Measurements from ENCODE around the gene BTBD10. TPM values are rescaled to one million over a fixed set of nuclear protein-coding genes. Genes with fewer than 3 reads are reported as not detected.

BTBD10 gene
- total RNA-seq, 2 experiments from 2014 or later: 17.5 to 20.5 TPM

DNA sequence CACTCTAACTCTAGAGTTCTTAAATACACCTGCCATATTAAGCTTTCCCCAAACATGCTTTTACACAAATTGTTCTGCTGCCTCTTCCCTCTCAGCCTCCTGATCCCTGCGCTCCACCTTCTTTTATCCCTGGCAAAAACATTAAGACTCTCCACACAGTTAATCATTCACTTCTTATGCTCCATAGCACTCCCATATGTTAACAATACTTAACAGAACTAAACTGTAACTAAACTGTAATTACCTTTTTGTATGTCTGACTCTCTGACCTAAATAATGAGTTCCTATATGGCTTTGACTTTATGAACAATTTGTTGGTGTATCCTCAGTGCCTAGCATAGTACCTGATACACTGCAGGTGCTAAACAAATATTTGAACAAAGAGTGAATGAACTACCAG, 71.8 kb downstream of the BTBD10 start:
- Mint-ChIP-seq H3K4me3 (no peak overlapping the region), H3K4me1 (ENCODE audit: low read depth) (peaks cover 5% of the 10 kb centered on the region), H3K27ac (peak overlapping the region; percentile 0), H3K9me3 (no peaks in the 10 kb centered on the region), H3K27me3 (no peaks in the 10 kb centered on the region), H3K36me3 (ENCODE audit: low read depth) (peaks cover 17% of the 10 kb centered on the region)
- ATAC-seq (no peak), DNase-seq (no peak)
- intact Hi-C loops (cut with micrococcal nuclease): no loop called here
- ChIA-PET CTCF (no interaction called here), POLR2A (no interaction called here)
- TF ChIP-seq, protein P1, sequence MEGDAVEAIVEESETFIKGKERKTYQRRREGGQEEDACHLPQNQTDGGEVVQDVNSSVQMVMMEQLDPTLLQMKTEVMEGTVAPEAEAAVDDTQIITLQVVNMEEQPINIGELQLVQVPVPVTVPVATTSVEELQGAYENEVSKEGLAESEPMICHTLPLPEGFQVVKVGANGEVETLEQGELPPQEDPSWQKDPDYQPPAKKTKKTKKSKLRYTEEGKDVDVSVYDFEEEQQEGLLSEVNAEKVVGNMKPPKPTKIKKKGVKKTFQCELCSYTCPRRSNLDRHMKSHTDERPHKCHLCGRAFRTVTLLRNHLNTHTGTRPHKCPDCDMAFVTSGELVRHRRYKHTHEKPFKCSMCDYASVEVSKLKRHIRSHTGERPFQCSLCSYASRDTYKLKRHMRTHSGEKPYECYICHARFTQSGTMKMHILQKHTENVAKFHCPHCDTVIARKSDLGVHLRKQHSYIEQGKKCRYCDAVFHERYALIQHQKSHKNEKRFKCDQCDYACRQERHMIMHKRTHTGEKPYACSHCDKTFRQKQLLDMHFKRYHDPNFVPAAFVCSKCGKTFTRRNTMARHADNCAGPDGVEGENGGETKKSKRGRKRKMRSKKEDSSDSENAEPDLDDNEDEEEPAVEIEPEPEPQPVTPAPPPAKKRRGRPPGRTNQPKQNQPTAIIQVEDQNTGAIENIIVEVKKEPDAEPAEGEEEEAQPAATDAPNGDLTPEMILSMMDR (IDR thresholded peaks at IDR 0.05): no peak

DNA sequence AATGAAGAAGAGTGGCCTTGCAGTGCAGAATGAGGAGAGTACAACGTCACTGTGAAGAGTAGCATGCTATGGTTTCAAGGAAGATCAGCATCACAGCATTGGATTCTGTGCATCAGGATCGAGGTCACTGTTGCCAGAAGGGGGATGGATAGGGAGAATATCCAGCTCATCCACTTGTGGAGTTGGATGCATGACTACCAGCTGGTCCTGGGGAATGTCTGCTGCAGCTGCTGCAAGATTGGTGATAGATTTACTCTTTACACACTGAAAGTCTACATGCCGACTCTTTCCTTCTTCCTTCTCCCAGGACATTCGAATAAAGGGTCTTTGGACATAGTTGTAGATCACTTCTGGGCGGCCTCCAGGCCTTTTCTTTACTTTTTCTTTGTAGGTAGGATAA, 74.3 kb downstream of the BTBD10 start:
- Mint-ChIP-seq H3K4me1 (ENCODE audit: low read depth) (peaks cover 5% of the 10 kb centered on the region), H3K27ac (peak overlapping the region; percentile 50), H3K4me3 (no peak overlapping the region), H3K27me3 (no peaks in the 10 kb centered on the region), H3K9me3 (no peaks in the 10 kb centered on the region), H3K36me3 (ENCODE audit: low read depth) (peaks cover 14% of the 10 kb centered on the region)
- no peak for ATAC-seq
- TF ChIP-seq, protein P1 (IDR thresholded peaks at IDR 0.05): no peak
- intact Hi-C loops (cut with micrococcal nuclease): no loop called here
- no peak for DNase-seq
- ChIA-PET POLR2A (interaction anchor here (1.7 kb wide), 1 partner anchor 74 kb away, joined by 5 read pairs; the partner anchor contains the start of gene BTBD10), CTCF (no interaction called here)

DNA sequence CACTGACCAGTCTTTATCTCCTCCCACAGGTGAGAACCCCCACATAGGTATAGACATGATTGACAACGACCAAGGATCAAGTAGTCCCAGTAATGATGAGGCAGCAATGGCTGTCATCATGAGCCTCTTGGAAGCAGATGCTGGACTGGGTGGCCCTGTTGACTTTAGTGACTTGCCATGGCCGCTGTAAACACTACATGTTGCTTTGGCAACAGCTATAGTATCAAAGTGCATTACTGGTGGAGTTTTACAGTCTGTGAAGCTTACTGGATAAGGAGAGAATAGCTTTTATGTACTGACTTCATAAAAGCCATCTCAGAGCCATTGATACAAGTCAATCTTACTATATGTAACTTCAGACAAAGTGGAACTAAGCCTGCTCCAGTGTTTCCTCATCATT, 76.5 kb downstream of the BTBD10 start:
- POLR2A ChIA-PET: no interaction called here
- DNase-seq (no peak), ATAC-seq (no peak)
- TF ChIP-seq, protein P1 (IDR thresholded peaks at IDR 0.05): no peak
- intact Hi-C loops (cut with micrococcal nuclease): no loop called here
- Mint-ChIP-seq H3K27ac (no peak overlapping the region), H3K4me3 (no peak overlapping the region), H3K27me3 (no peaks in the 10 kb centered on the region), H3K9me3 (no peaks in the 10 kb centered on the region), H3K36me3 (ENCODE audit: low read depth) (peaks cover 20% of the 10 kb centered on the region), H3K4me1 (ENCODE audit: low read depth) (peaks cover 5% of the 10 kb centered on the region)
- CTCF ChIA-PET: interaction anchor here (1.5 to 3.2 kb wide), 3 partner anchors 15 to 177 kb away, joined by 5 to 15 read pairs (median 10); no protein-coding TSS in a partner anchor

GRCh38 chr11:13384908-13385640, 77.9 kb downstream of the BTBD10 start:
- Mint-ChIP-seq H3K4me3 (no peak overlapping the region), H3K9me3 (no peaks in the 10 kb centered on the region), H3K4me1 (ENCODE audit: low read depth) (peaks cover 5% of the 10 kb centered on the region), H3K36me3 (ENCODE audit: low read depth) (peaks cover 24% of the 10 kb centered on the region), H3K27me3 (no peaks in the 10 kb centered on the region), H3K27ac (peak overlapping the region; percentile 53)
- ChIA-PET POLR2A (interaction anchor here (0.8 to 1.0 kb wide), 2 partner anchors 15 to 261 kb away, joined by 3 to 4 read pairs; no protein-coding TSS in a partner anchor), CTCF (interaction anchor here (0.6 to 3.2 kb wide), 34 partner anchors 8 to 422 kb away, joined by 3 to 15 read pairs (median 4); no protein-coding TSS in a partner anchor)
- TF ChIP-seq, protein P1 (IDR thresholded peaks at IDR 0.05): peak; percentile 61
- ATAC-seq: peak; percentile 47
- DNase-seq: peak; percentile 62
- intact Hi-C loops (cut with micrococcal nuclease): no loop called here

DNA sequence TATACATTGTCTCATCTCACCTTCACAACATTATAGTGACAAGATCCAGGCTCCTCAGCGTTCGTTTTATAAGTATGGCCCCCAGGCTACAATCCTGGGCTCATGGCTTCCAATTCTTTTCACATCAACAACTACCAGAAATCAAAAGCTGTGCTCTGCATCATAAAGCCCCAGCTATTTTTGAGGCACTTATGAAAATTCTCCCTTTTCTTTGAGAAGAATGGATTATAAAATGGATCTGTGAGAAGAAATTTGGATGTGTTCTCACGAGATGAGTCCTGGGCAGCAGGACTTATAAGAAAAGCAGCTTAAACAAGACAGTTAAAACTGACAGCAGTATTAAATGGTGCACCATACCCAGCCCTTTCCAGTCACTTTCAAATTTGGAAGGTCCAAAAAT, 80.3 kb downstream of the BTBD10 start:
- Mint-ChIP-seq H3K27ac (no peak overlapping the region), H3K4me3 (no peak overlapping the region), H3K4me1 (ENCODE audit: low read depth) (no peaks in the 10 kb centered on the region), H3K27me3 (no peaks in the 10 kb centered on the region), H3K9me3 (no peaks in the 10 kb centered on the region), H3K36me3 (ENCODE audit: low read depth) (peaks cover 15% of the 10 kb centered on the region)
- TF ChIP-seq, protein P1 (IDR thresholded peaks at IDR 0.05): no peak
- intact Hi-C loops (cut with micrococcal nuclease): no loop called here
- DNase-seq (no peak), ATAC-seq (no peak)
- POLR2A ChIA-PET: interaction anchor here (1.0 kb wide), 1 partner anchor 10 kb away, joined by 4 read pairs; no protein-coding TSS in a partner anchor
- CTCF ChIA-PET: interaction anchor here (0.7 to 1.4 kb wide), 8 partner anchors 10 to 199 kb away, joined by 3 to 5 read pairs (median 3); no protein-coding TSS in a partner anchor

Measured in activated CD8-positive, alpha-beta T cell treated with anti-CD3 and anti-CD28 coated beads for 36 hours (primary cell).